Liver (tissue), 3 donors: ENCODE results near the gene CFAP44.

Source experiments
- CTCF ChIP-seq: fragments of 150-350 bp; IDR thresholded peaks from 2 replicates; pipeline ENCODE4 v1.5.1; 2017; ENCODE audit warnings: improper control_type of control experiment, low read depth, low read length; ENCODE audit not compliant: missing input control
- FOXA1 ChIP-seq: IDR thresholded peaks from 2 replicates; pipeline ENCODE4 v1.6.1; 2016; ENCODE audit warnings: antibody characterized with exemption
- GABPA ChIP-seq, 2 donors: IDR thresholded peaks in 1 of 2; conservative IDR thresholded peaks in 1 of 2; 2 replicates each; pipeline ENCODE4 v1.6.1; 2016; ENCODE audit warnings: antibody characterized with exemption in 2 of 2, mild to moderate bottlenecking in 1 of 2, moderate library complexity in 1 of 2
- HNF4G ChIP-seq: IDR thresholded peaks from 2 replicates; pipeline ENCODE4 v1.6.1; 2016; ENCODE audit warnings: antibody characterized with exemption
- RAD21 ChIP-seq, 2 donors: IDR thresholded peaks; 2 replicates each; pipeline ENCODE4 v1.6.1; 2016; ENCODE audit warnings: antibody characterized with exemption in 2 of 2, mild to moderate bottlenecking in 2 of 2
- RXRA ChIP-seq, 2 donors: IDR thresholded peaks; 2 replicates each; pipeline ENCODE4 v1.6.1; 2017 to 2018; ENCODE audit warnings: antibody characterized with exemption in 2 of 2, mild to moderate bottlenecking in 1 of 2
- TAF1 ChIP-seq: conservative IDR thresholded peaks from 2 replicates; pipeline ENCODE4 v1.6.1; 2016; ENCODE audit warnings: antibody characterized with exemption, mild to moderate bottlenecking
- donor health status: healthy.
- donor health status: healthy.

GRCh38 chr3:113441051-113441770 lies at the start of gene CFAP44:
- TF ChIP-seq TAF1 (no peak), GABPA (IDR thresholded peaks at IDR 0.05 in 1 of 2, conservative IDR thresholded peaks at IDR 0.05 in 1 of 2) (no peak), CTCF (no peak), HNF4G (no peak), RAD21 (IDR thresholded peaks at IDR 0.05) (no peak), RXRA (IDR thresholded peaks at IDR 0.05) (no peak), FOXA1 (no peak)
